Mucosa of descending colon (tissue), 3 donors: ENCODE data around the gene GPR62. TPM values are rescaled to one million over a fixed set of nuclear protein-coding genes. Genes with fewer than 3 reads are reported as not detected.

Experiments used
- ATAC-seq: fragments of 200-7000 bp; cut with Tn5 transposase; one replicate; pipeline ENCODE4 v1.9.1; 2020; ENCODE audit warnings: mild to moderate bottlenecking, moderate library complexity
- DNase-seq, 3 donors: peaks; one replicate each; pipeline ENCODE4 v3.0.0-alpha.2; 2020
- H3K36me3 ChIP-seq: fragments of 200-600 bp; one replicate; pipeline ENCODE4 v1.8.0; 2021; ENCODE audit warnings: low read depth, mild to moderate bottlenecking
- H3K4me1 ChIP-seq: fragments of 200-600 bp; one replicate; pipeline ENCODE4 v1.8.0; 2021; ENCODE audit warnings: low read depth, mild to moderate bottlenecking
- H3K4me3 ChIP-seq: fragments of 200-600 bp; one replicate; pipeline ENCODE4 v1.8.0; 2021; ENCODE audit warnings: mild to moderate bottlenecking
- H3K9me3 ChIP-seq: fragments of 200-600 bp; one replicate; pipeline ENCODE4 v1.8.0; 2021; ENCODE audit warnings: mild to moderate bottlenecking
- intact Hi-C, 2 donors: fragments of 100-400 bp; cut with DNase I in 1 of 2; cut with micrococcal nuclease in 1 of 2; formaldehyde crosslinking; loops; one replicate each; pipeline versions ENCODE4 v1.11.0 to v1.11.1; 2022; cut with DNase I, micrococcal nuclease
- total RNA-seq, 3 donors: library from RNA; stranded (reverse); fragmentation: NEBNext Ultra II Directional in 2 of 3; extraction: Animal tissue kit (Norgen Biotek cat#: 25700) in 2 of 3; gene quantifications; one replicate each; pipeline versions ENCODE4 v1.2.1 to v1.2.4, GENCODE V29; 2021 to 2023
- TF ChIP-seq, protein P1 (sequence below): fragments of 200-600 bp; IDR thresholded peaks from one replicate; pipeline ENCODE4 v1.8.0; 2022; ENCODE audit warnings: antibody characterized with exemption, mild to moderate bottlenecking
- donor health status: DM: no; HTN: no; CAD: no; lungs with moderate emphysema.
- donor health status: DM: no; HTN: no; CAD: no.
- donor health status: DM: no; HTN: yes; CAD: no.

GPR62 gene
- total RNA-seq, 3 donors from 2014 or later: 0.22 TPM; not detected in 2

- Histone ChIP-seq H3K9me3 (no peaks in the 10 kb centered on the region), H3K4me3 (no peak overlapping the region), H3K4me1 (peaks cover 17% of the 10 kb centered on the region), H3K36me3 (peaks cover 9% of the 10 kb centered on the region)
- intact Hi-C loops: no loop called here
- no peak for ATAC-seq
- no peak for DNase-seq
- TF ChIP-seq, protein P1, sequence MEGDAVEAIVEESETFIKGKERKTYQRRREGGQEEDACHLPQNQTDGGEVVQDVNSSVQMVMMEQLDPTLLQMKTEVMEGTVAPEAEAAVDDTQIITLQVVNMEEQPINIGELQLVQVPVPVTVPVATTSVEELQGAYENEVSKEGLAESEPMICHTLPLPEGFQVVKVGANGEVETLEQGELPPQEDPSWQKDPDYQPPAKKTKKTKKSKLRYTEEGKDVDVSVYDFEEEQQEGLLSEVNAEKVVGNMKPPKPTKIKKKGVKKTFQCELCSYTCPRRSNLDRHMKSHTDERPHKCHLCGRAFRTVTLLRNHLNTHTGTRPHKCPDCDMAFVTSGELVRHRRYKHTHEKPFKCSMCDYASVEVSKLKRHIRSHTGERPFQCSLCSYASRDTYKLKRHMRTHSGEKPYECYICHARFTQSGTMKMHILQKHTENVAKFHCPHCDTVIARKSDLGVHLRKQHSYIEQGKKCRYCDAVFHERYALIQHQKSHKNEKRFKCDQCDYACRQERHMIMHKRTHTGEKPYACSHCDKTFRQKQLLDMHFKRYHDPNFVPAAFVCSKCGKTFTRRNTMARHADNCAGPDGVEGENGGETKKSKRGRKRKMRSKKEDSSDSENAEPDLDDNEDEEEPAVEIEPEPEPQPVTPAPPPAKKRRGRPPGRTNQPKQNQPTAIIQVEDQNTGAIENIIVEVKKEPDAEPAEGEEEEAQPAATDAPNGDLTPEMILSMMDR: no peak
These were observed 17.4 kb upstream of the GPR62 start for GRCh38 chr3:51937611-51938450.

- Histone ChIP-seq H3K36me3 (peaks cover 9% of the 10 kb centered on the region), H3K9me3 (no peaks in the 10 kb centered on the region), H3K4me3 (no peak overlapping the region), H3K4me1 (peaks cover 22% of the 10 kb centered on the region)
- ATAC-seq: no peak
- intact Hi-C loops: no loop called here
- DNase-seq: no peak
- TF ChIP-seq, protein P1: no peak
These were observed 16.3 kb upstream of the GPR62 start for GRCh38 chr3:51938780-51939425.

DNA sequence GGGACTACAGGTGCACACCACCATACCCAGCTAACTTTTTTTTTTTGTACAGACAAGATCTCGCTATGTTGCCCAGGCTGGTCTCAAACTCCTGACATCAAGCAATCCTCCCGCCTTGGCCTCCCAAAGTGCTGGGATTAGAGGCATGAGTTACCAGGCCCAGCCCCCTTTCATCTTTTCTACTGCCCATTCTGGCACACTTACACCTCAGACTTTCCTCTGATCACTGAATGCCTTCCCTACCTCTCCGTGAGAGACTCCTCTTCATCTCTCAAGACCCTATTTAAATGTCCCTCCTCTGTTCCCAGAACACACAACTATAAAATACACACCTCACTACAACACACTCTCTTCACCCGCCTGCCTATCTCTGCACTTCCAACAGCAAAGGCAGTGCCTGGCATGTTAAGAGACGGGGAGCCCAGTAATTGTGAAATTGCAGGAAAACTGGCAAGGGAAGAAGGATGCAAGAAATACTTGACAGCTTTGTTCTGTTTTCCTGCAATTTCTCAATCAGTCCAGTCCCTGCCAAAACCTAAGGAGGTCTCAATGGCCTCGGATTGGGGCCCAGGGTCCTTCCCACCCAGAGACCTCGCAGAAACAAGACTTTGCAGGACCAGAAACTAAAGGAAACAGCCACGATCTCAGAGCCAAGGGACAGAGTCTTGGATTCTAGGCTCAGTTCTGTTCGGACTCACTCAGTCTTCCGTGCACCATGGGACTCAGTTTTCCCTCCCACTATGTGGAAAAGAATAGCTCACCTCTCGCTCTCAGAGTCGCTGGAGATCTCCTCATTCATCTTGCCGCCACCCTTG, 14.3 kb upstream of the GPR62 start:
- no peak overlapping the region for H3K4me3 ChIP-seq
- DNase-seq (no peak), ATAC-seq (no peak)
- intact Hi-C loops: no loop called here
- peaks cover 22% of the 10 kb centered on the region for H3K4me1 ChIP-seq
- H3K9me3 ChIP-seq: no peaks in the 10 kb centered on the region
- H3K36me3 ChIP-seq: peaks cover 9% of the 10 kb centered on the region
- TF ChIP-seq, protein P1: no peak

DNA sequence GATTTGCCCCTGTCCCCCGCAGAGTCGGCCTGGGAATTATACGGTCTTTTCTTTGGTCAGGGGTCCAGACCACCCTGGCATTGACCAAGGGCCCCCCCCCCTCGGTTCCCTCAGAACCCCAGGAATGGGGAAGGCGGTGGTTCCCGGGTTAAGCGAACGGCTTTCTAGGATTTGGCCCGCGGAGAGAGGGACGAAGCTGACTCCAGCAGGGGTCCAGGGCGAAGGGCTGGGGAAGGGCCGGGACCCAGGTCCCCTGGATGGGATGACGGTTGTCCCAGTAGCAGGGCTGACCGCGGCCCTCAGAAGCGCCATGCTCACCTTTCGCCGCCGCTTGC, 13.8 kb upstream of the GPR62 start:
- peak overlapping the region; percentile 72 for H3K4me3 ChIP-seq
- intact Hi-C loops: no loop called here
- ATAC-seq (no peak), DNase-seq (no peak)
- TF ChIP-seq, protein P1: no peak
- peaks cover 22% of the 10 kb centered on the region for H3K4me1 ChIP-seq
- peaks cover 9% of the 10 kb centered on the region for H3K36me3 ChIP-seq
- H3K9me3 ChIP-seq: no peaks in the 10 kb centered on the region

DNA sequence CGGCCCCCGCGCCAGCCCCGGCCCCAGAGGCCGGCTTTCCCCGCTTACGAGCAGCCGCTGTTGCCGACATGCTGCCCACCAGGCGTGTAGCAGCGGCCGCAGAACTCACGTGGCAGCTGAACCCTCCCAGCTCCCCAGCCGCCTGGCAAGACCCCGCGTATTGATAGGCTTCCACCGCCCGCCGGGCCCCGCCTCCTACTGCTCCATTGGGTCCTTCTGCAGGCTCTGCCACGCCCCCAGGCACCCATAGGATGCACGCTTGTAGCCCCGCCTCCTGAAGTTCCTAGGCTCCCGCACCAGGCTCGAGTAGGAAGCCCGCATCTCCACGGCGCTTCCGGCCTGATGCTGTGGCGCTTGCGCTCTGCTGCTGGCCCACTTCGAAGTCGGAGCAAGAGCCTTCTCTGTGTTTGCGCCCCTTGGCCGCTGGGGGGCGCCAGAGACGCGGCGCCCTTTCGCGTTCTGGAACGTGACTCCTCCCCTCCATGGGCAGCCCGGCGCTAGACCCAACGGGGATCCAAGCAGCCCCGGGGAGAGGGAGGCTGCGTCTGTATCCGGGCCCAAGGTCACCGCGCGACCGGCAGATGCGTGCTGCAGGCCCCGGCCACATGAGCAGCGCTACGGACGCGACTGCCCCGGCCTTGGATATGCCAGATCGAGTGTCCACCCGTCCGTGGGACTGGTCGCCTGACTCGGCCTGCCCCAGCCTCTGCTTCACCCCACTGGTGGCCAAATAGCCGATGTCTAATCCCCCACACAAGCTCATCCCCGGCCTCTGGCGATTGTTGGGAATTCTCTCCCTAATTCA, 13.2 kb upstream of the GPR62 start, which contains the start of the genes PARP3 and RRP9:
Gene PARP3 (plus strand): TSS at position 566 of the 805 bp plus-strand sequence. CDS start 993 bp downstream, outside the sequence.
Gene RRP9 (minus strand): TSS at position 107 of the 805 bp plus-strand sequence. CDS start 37 bp downstream, at position 70.
- intact Hi-C loops: no loop called here
- TF ChIP-seq, protein P1: peak; percentile 99
- DNase-seq: peak; percentile 99 to 100 (median 100)
- Histone ChIP-seq H3K9me3 (no peaks in the 10 kb centered on the region), H3K36me3 (peaks cover 7% of the 10 kb centered on the region), H3K4me1 (peaks cover 22% of the 10 kb centered on the region), H3K4me3 (peak within 1 kb of the TSS; percentile 72)
- peak; percentile 91 for ATAC-seq
